Measurements from ENCODE around the gene NDUFV2. TPM values are rescaled to one million over a fixed set of nuclear protein-coding genes. Genes with fewer than 3 reads are reported as not detected.

The NDUFV2 gene
- total and polyA plus RNA-seq, 2 of the 8 experiments (the other 6 are each of a cell fraction or from before 2014, with no cell fraction given): 90.8 to 191 TPM

DNA sequence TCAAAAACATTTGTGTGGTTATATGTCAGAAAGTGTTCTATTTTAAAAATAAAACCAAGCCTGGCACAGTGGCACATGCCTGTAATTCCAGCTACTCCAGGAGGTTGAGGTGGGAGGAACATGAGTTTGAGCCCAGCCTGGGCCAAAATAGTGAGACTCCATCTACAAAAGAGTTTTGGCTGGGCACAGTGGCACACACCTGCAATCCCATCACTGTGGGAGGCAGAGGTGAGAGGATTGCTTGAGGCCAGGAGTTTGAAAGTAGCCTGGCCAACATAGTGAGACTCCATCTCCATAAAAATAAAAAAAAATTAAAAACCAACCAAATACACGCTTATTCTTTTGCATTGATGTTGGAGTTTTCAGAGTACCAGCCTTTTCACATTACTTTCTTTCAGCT is 43.7 kb downstream of the NDUFV2 start:
- no peak overlapping the region for H3K56ac ChIP-seq (replicated peaks; ENCODE audit: insufficient read length, low read depth, low read length)
- TF ChIP-seq BACH1 (IDR thresholded peaks at IDR 0.05; ENCODE audit: low read length) (no peak), FOSL1 (IDR thresholded peaks at IDR 0.05; ENCODE audit: insufficient read depth, low read depth, low read length) (no peak), TEAD4 (IDR thresholded peaks at IDR 0.05; ENCODE audit: low read depth, low read length) (no peak), TBP (IDR thresholded peaks at IDR 0.05; ENCODE audit: low read depth, low read length) (no peak), RNF2 (IDR thresholded peaks at IDR 0.05; ENCODE audit: borderline replicate concordance, low read depth, low read length, missing control alignments, poor library complexity, severe bottlenecking) (no peak), JUN (IDR thresholded peaks at IDR 0.05; ENCODE audit: low read depth, low read length) (no peak), CREB1 (IDR thresholded peaks at IDR 0.05) (no peak), HDAC2 (IDR thresholded peaks at IDR 0.05; ENCODE audit: borderline replicate concordance in 1 of 2, low read depth in 2 of 2, low read length in 2 of 2) (no peak), POLR2A (IDR thresholded peaks at IDR 0.05; ENCODE audit: control extremely low read depth in 1 of 2, low read depth in 2 of 2, low read length in 2 of 2) (no peak), RBBP5 (IDR thresholded peaks at IDR 0.05; ENCODE audit: borderline replicate concordance, low read depth, low read length) (no peak), KDM4A (IDR thresholded peaks at IDR 0.05; ENCODE audit: low read depth, low read length, severe bottlenecking) (no peak)
- TF ChIP-seq, protein P1, sequence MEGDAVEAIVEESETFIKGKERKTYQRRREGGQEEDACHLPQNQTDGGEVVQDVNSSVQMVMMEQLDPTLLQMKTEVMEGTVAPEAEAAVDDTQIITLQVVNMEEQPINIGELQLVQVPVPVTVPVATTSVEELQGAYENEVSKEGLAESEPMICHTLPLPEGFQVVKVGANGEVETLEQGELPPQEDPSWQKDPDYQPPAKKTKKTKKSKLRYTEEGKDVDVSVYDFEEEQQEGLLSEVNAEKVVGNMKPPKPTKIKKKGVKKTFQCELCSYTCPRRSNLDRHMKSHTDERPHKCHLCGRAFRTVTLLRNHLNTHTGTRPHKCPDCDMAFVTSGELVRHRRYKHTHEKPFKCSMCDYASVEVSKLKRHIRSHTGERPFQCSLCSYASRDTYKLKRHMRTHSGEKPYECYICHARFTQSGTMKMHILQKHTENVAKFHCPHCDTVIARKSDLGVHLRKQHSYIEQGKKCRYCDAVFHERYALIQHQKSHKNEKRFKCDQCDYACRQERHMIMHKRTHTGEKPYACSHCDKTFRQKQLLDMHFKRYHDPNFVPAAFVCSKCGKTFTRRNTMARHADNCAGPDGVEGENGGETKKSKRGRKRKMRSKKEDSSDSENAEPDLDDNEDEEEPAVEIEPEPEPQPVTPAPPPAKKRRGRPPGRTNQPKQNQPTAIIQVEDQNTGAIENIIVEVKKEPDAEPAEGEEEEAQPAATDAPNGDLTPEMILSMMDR (IDR thresholded peaks at IDR 0.05; ENCODE audit: control extremely low read depth in 1 of 3, insufficient read depth in 1 of 3, low read depth in 1 of 3, low read length in 3 of 3): no peak

More for the DNA sequence above, 43.7 kb downstream of the NDUFV2 start:
- no peaks in the 10 kb centered on the region for H3K27me3 ChIP-seq (replicated peaks in 1 of 4; ENCODE audit: control insufficient read depth in 3 of 4, extremely low read depth in 1 of 4, insufficient read depth in 3 of 4, low read length in 3 of 4)
- 90% methylated on average over 1 of the region's 1 CpG; no CpG with 5 or more reads in 1 of the 2 experiments for WGBS, 2 experiments (ENCODE audit: extremely low coverage in 1 of 2, insufficient coverage in 1 of 2, insufficient read length in 1 of 2, insufficient replicate concordance in 2 of 2, low coverage in 1 of 2, low lambda C conversion rate in 2 of 2, missing lambda C conversion rate in 1 of 2)
- peaks cover 3 to 92% of the 10 kb centered on the region in 2 experiments for H3K79me2 ChIP-seq (ENCODE audit: control insufficient read depth in 1 of 2, insufficient read depth in 2 of 2, low read length in 2 of 2)
- H3K9ac ChIP-seq (replicated peaks in 1 of 4; ENCODE audit: extremely low read depth in 1 of 4, low read depth in 3 of 4, low read length in 3 of 4): no peak overlapping the region
- H2BK15ac ChIP-seq (ENCODE audit: low read length): no peak overlapping the region
- DNase-seq (ENCODE audit: low read depth in 1 of 2, low spot score in 2 of 2): no peak
- no peaks in the 10 kb centered on the region for H3K23me2 ChIP-seq (ENCODE audit: low read depth, low read length)
- H2BK120ac ChIP-seq (replicated peaks; ENCODE audit: low read depth, low read length): no peak overlapping the region
- H3K27ac ChIP-seq (ENCODE audit: low read depth, low read length): no peak overlapping the region
- no peak overlapping the region for H2BK12ac ChIP-seq (ENCODE audit: low read depth, low read length)
- ChIA-PET POLR2A (ENCODE audit: partially characterized antibody) (no interaction called here), CTCF (ENCODE audit: partially characterized antibody) (interaction anchor here (0.6 to 2.8 kb wide), 9 partner anchors 9 to 492 kb away, joined by 3 to 14 read pairs (median 3); no protein-coding TSS in a partner anchor)
- H3K4me3 ChIP-seq (ENCODE audit: extremely low read depth in 1 of 4, insufficient read depth in 2 of 4, low read depth in 3 of 4, low read length in 4 of 4): no peak overlapping the region
- H3K9me3 ChIP-seq (ENCODE audit: insufficient read depth in 2 of 2, low read depth in 1 of 2, low read length in 1 of 2): no peaks in the 10 kb centered on the region
- H2AK5ac ChIP-seq (ENCODE audit: low read depth, low read length): no peak overlapping the region
- no peak overlapping the region for H4K5ac ChIP-seq (ENCODE audit: insufficient read length, low read depth, low read length)
- FAIRE-seq: no peak
- H3K14ac ChIP-seq (ENCODE audit: insufficient read length): no peak overlapping the region
- H2BK5ac ChIP-seq (ENCODE audit: low read depth, low read length): no peak overlapping the region
- no peaks in the 10 kb centered on the region for H3K79me1 ChIP-seq (ENCODE audit: low read depth, low read length)
- peaks cover 0 to 5% (median 2%) of the 10 kb centered on the region in 4 experiments; a peak in 2 of 7 replicates for H3K4me1 ChIP-seq (replicated peaks in 1 of 4; ENCODE audit: control insufficient read depth in 3 of 4, insufficient read depth in 4 of 4, low read length in 3 of 4)
- no peak overlapping the region for H2AFZ ChIP-seq (ENCODE audit: low read length)
- H2BK20ac ChIP-seq (ENCODE audit: low read length): no peak overlapping the region
- peaks cover 0 to 5% of the 10 kb centered on the region in 2 experiments for H4K20me1 ChIP-seq (replicated peaks in 1 of 2; ENCODE audit: control insufficient read depth in 1 of 2, insufficient read depth in 2 of 2, low read length in 2 of 2)
- H3K36me3 ChIP-seq (ENCODE audit: control insufficient read depth in 2 of 4, insufficient read depth in 4 of 4, low read length in 3 of 4): no peaks in the 10 kb centered on the region; a peak in 1 of 8 replicates
- no peak overlapping the region for H3K23ac ChIP-seq (ENCODE audit: insufficient read length)
- no peak overlapping the region for H4K8ac ChIP-seq (ENCODE audit: extremely low read depth, insufficient read depth, low read length)
- no peak overlapping the region for H3K18ac ChIP-seq (ENCODE audit: extremely low read depth, low read length)
- no peak overlapping the region for H4K91ac ChIP-seq (replicated peaks; ENCODE audit: insufficient read length, low read length)
- H3K4ac ChIP-seq (replicated peaks; ENCODE audit: insufficient read length, low read depth, low read length): no peak overlapping the region
- no peak overlapping the region for H3K4me2 ChIP-seq (ENCODE audit: insufficient read depth in 1 of 2, low read depth in 2 of 2, low read length in 2 of 2)
